Activated CD8-positive, alpha-beta T cell treated with anti-CD3 and anti-CD28 coated beads for 36 hours (primary cell): Measurements from ENCODE around the gene CCDC50. TPM values are rescaled to one million over a fixed set of nuclear protein-coding genes. Genes with fewer than 3 reads are reported as not detected.

ENCODE experiments used
- ATAC-seq: fragments of 200-7000 bp; cut with Tn5 transposase; one replicate; pipeline ENCODE4 v1.10.0; 2021; ENCODE audit warnings: mild to moderate bottlenecking, moderate library complexity
- CTCF ChIA-PET: fragments of 350-600 bp; sonication (Branson Sonifier 250); formaldehyde crosslinking; loops from one replicate; lab custom pipeline; 2021; ENCODE audit warnings: antibody characterized with exemption; lab: Charles Lee
- POLR2A ChIA-PET: fragments of 350-600 bp; sonication (Branson Sonifier 250); formaldehyde crosslinking; loops from one replicate; lab custom pipeline; 2021; ENCODE audit warnings: antibody characterized with exemption; lab: Charles Lee
- DNase-seq: peaks from one replicate; pipeline ENCODE4 v3.0.0-alpha.2; 2020
- H3K27ac Mint-ChIP-seq: one replicate; pipeline ENCODE4 v1.8.0; 2021; ENCODE audit warnings: mild to moderate bottlenecking, mixed read lengths
- H3K27me3 Mint-ChIP-seq: one replicate; pipeline ENCODE4 v1.8.0; 2021; ENCODE audit warnings: mixed read lengths
- H3K36me3 Mint-ChIP-seq: one replicate; pipeline ENCODE4 v1.8.0; 2021; ENCODE audit warnings: low read depth, mixed read lengths
- H3K4me1 Mint-ChIP-seq: one replicate; pipeline ENCODE4 v1.8.0; 2021; ENCODE audit warnings: low read depth, mixed read lengths
- H3K4me3 Mint-ChIP-seq: one replicate; pipeline ENCODE4 v1.8.0; 2021; ENCODE audit warnings: mild to moderate bottlenecking, moderate library complexity, mixed read lengths
- H3K9me3 Mint-ChIP-seq: one replicate; pipeline ENCODE4 v1.8.0; 2021; ENCODE audit warnings: mixed read lengths
- intact Hi-C: fragments of 100-400 bp; cut with micrococcal nuclease; formaldehyde crosslinking; loops from one replicate; pipeline ENCODE4 v1.10.0; 2022
- total RNA-seq, 2 experiments: library from RNA; stranded (reverse); gene quantifications; one replicate each; pipeline ENCODE4 v1.2.3, GENCODE V29; 2021
- TF ChIP-seq, protein P1 (sequence below): fragments of 200-600 bp; IDR thresholded peaks from one replicate; pipeline ENCODE4 v1.8.0; 2022; ENCODE audit warnings: antibody characterized with exemption, mild to moderate bottlenecking

Gene CCDC50
- total RNA-seq, 2 experiments from 2014 or later: 7.3 to 7.6 TPM

GRCh38 chr3:191298846-191299245 is 30.3 kb upstream of the CCDC50 start:
- CTCF ChIA-PET: no interaction called here
- H3K4me1 Mint-ChIP-seq: no peaks in the 10 kb centered on the region

GRCh38 chr3:191300422-191300821 is 28.8 kb upstream of the CCDC50 start:
- Mint-ChIP-seq H3K9me3 (no peaks in the 10 kb centered on the region), H3K4me3 (no peak overlapping the region), H3K4me1 (no peaks in the 10 kb centered on the region), H3K36me3 (no peaks in the 10 kb centered on the region), H3K27ac (no peak overlapping the region), H3K27me3 (no peaks in the 10 kb centered on the region)
- DNase-seq (peak; percentile 2), ATAC-seq (no peak)
- ChIA-PET CTCF (no interaction called here), POLR2A (no interaction called here)
- intact Hi-C loops: no loop called here
- TF ChIP-seq, protein P1, sequence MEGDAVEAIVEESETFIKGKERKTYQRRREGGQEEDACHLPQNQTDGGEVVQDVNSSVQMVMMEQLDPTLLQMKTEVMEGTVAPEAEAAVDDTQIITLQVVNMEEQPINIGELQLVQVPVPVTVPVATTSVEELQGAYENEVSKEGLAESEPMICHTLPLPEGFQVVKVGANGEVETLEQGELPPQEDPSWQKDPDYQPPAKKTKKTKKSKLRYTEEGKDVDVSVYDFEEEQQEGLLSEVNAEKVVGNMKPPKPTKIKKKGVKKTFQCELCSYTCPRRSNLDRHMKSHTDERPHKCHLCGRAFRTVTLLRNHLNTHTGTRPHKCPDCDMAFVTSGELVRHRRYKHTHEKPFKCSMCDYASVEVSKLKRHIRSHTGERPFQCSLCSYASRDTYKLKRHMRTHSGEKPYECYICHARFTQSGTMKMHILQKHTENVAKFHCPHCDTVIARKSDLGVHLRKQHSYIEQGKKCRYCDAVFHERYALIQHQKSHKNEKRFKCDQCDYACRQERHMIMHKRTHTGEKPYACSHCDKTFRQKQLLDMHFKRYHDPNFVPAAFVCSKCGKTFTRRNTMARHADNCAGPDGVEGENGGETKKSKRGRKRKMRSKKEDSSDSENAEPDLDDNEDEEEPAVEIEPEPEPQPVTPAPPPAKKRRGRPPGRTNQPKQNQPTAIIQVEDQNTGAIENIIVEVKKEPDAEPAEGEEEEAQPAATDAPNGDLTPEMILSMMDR: no peak

More at GRCh38 chr3:191298846-191299245, 30.3 kb upstream of the CCDC50 start:
- intact Hi-C loops: no loop called here
- H3K36me3 Mint-ChIP-seq: no peaks in the 10 kb centered on the region
- TF ChIP-seq, protein P1: no peak
- no peaks in the 10 kb centered on the region for H3K9me3 Mint-ChIP-seq
- DNase-seq (no peak), ATAC-seq (no peak)
- no peak overlapping the region for H3K4me3 Mint-ChIP-seq
- POLR2A ChIA-PET: no interaction called here
- H3K27me3 Mint-ChIP-seq: no peaks in the 10 kb centered on the region
- H3K27ac Mint-ChIP-seq: no peak overlapping the region

- Mint-ChIP-seq H3K9me3 (no peaks in the 10 kb centered on the region), H3K4me1 (no peaks in the 10 kb centered on the region), H3K27me3 (no peaks in the 10 kb centered on the region), H3K27ac (no peak overlapping the region), H3K36me3 (no peaks in the 10 kb centered on the region), H3K4me3 (no peak overlapping the region)
- intact Hi-C loops: no loop called here
- ATAC-seq (no peak), DNase-seq (no peak)
- POLR2A ChIA-PET: no interaction called here
- TF ChIP-seq, protein P1: no peak
- CTCF ChIA-PET: no interaction called here
Measured at GRCh38 chr3:191301017-191301416, 28.2 kb upstream of the CCDC50 start.

DNA sequence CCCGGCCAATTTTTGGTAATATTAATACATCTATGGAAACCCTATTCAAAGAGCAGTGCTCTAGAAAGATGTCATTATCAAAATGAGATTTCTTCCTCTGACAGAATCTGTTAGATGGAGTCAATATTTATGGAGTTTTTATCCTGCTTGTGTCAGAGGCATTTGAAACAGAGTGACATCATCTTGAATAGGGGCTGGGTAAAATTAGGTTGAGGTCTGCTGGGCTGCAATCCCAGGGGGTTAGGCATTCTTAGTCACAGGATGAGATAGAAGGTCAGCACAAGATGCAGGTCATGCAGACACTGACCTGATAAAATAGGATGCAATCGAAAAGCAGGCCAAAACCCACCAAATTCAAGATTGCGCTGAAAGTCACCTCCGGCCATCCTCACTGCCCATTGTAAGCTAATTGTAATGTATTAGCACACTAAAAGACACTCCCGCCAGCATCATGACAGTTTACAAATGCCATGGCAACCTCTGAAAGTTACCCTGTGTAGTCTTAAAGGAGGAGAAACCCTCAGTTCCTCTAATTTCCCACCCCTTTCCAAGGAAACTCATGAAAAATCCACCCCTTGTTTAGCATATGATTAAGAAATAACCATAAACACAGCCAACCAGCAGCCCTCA is 27.3 kb upstream of the CCDC50 start:
- TF ChIP-seq, protein P1: no peak
- Mint-ChIP-seq H3K9me3 (no peaks in the 10 kb centered on the region), H3K27ac (no peak overlapping the region), H3K4me1 (no peaks in the 10 kb centered on the region), H3K36me3 (no peaks in the 10 kb centered on the region), H3K27me3 (no peaks in the 10 kb centered on the region), H3K4me3 (no peak overlapping the region)
- ChIA-PET POLR2A (no interaction called here), CTCF (no interaction called here)
- intact Hi-C loops: no loop called here
- DNase-seq (no peak), ATAC-seq (no peak)

GRCh38 chr3:191302451-191302850 is 26.7 kb upstream of the CCDC50 start:
- CTCF ChIA-PET: no interaction called here
- DNase-seq (no peak), ATAC-seq (no peak)
- no peak overlapping the region for H3K4me3 Mint-ChIP-seq
- no peaks in the 10 kb centered on the region for H3K9me3 Mint-ChIP-seq
- no peaks in the 10 kb centered on the region for H3K36me3 Mint-ChIP-seq
- POLR2A ChIA-PET: no interaction called here
- no peaks in the 10 kb centered on the region for H3K4me1 Mint-ChIP-seq
- TF ChIP-seq, protein P1: no peak
- intact Hi-C loops: no loop called here
- no peak overlapping the region for H3K27ac Mint-ChIP-seq
- H3K27me3 Mint-ChIP-seq: no peaks in the 10 kb centered on the region
